Heart left ventricle (tissue), 13 donors: ENCODE data around the gene ARMC8.

Experiments
- POLR2A ChIP-seq, 2 donors: fragments of 450-650 bp; IDR thresholded peaks; one replicate each; pipeline ENCODE4 v1.6.1; 2017; ENCODE audit warnings: antibody characterized with exemption in 2 of 2, mild to moderate bottlenecking in 2 of 2, moderate library complexity in 2 of 2
- TF ChIP-seq, protein P1 (sequence below), 12 donors: fragments of 200-600 bp; sonication (generic) in 4 of 12; IDR thresholded peaks; one replicate each; pipeline versions ENCODE4 v1.5.0 to v1.8.0; 2018 to 2022; ENCODE audit warnings: antibody characterized with exemption in 12 of 12, mild to moderate bottlenecking in 5 of 12
- donor health status: ischemic (EF 13 %, LVEDD 7.1; RV severe dilation, severe dysfunction).
- donor health status: DM: no; HTN: yes; CAD: no.
- donor health status: DM: no; HTN: no; CAD: no.
- donor health status: ischemic (EF 25% LVEDD 6.9; RV normal size, moderate dysfunction).
- donor health status: ischemic (EF 25% LVEDD 5.7; RV mildly dilated, moderate dysfunction).
- donor health status: ischemic (EF 35%, LVEDD 5.7; RV mildly dilated, moderate dysfunction).
- donor health status: nonischemic (EF 11% LVEDD 7.7; RV severe dilation, severe dysfunction).
- donor health status: DM: yes; HTN: yes; CAD: no.
- donor health status: PGD.
- donor health status: ischemic (EF 29% LVEDD 5.4; RV normal size, mild dysfunction).
- donor health status: nonischemic (EF 23%, LVEDD 6.1; RV moderate dilation, normal function).

DNA sequence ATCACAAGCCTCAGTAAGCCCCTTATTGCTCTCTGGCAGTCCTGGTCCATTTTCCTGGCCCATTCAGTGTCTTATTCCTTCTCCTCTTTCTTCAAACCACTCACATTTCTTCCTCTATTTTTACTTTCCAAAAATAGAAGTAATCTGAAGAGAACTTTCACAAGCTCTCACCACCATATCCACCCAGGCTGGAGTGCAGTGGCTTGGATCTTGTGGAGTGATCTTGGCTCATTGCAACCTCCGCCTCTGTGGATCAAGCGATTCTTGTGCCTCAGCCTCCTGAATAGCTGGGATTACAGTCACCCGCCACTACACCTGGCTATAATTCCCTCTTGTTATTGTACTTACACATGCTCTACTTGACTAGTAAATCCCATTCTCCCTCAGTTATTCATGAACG is 16.8 kb downstream of the ARMC8 start:
- TF ChIP-seq, protein P1, sequence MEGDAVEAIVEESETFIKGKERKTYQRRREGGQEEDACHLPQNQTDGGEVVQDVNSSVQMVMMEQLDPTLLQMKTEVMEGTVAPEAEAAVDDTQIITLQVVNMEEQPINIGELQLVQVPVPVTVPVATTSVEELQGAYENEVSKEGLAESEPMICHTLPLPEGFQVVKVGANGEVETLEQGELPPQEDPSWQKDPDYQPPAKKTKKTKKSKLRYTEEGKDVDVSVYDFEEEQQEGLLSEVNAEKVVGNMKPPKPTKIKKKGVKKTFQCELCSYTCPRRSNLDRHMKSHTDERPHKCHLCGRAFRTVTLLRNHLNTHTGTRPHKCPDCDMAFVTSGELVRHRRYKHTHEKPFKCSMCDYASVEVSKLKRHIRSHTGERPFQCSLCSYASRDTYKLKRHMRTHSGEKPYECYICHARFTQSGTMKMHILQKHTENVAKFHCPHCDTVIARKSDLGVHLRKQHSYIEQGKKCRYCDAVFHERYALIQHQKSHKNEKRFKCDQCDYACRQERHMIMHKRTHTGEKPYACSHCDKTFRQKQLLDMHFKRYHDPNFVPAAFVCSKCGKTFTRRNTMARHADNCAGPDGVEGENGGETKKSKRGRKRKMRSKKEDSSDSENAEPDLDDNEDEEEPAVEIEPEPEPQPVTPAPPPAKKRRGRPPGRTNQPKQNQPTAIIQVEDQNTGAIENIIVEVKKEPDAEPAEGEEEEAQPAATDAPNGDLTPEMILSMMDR (IDR thresholded peaks at IDR 0.05), result no peak
- no peak for TF ChIP-seq POLR2A (IDR thresholded peaks at IDR 0.05)
